K562 (cell line): ENCODE data around the gene LGALS8. TPM values are rescaled to one million over a fixed set of nuclear protein-coding genes. Genes with fewer than 3 reads are reported as not detected.

Source experiments
- ATAC-seq: fragments of 200-7000 bp; cut with Tn5 transposase; 3 replicates; pipeline ENCODE4 v1.9.1; 2020; ENCODE audit warnings: moderate library complexity
- BruUV-seq: library from RNA; stranded (reverse); fragments of 400-500 nt; replicated peaks from 2 replicates; lab custom pipeline; 2021; lab: Mats Ljungman, UMichigan
- CTCF ChIA-PET: fragments of 300-600 bp; formaldehyde crosslinking; extraction: SDS; loops from one replicate; lab custom pipeline; 2021; ENCODE audit warnings: low intra/inter-chr PET ratio; lab: Yijun Ruan, JAX
- POLR2A ChIA-PET: fragments of 300-600, 350-650 bp; sonication (Branson Sonifier 250); formaldehyde crosslinking; extraction: SDS; loops from one replicate; lab custom pipeline; 2021; ENCODE audit warnings: antibody characterized with exemption, inconsistent platforms; lab: Yijun Ruan, JAX
- DNase-seq, 4 experiments: peaks; one replicate each; pipeline versions ENCODE4 v3.0.0 to v3.0.0-alpha.2; 2011 to 2018; ENCODE audit warnings: low spot score in 3 of 4, mixed read lengths in 3 of 4; ENCODE audit errors: extremely low read depth in 1 of 4
- FAIRE-seq: peaks from 2 replicates; lab custom pipeline; 2011; peaks lifted over from hg19 to GRCh38; lab: Jason Lieb, UNC
- H2AFZ ChIP-seq: 2 replicates; pipeline ENCODE4 v1.6.0; 2011; ENCODE audit warnings: low read depth, low read length, control low read depth, inconsistent platforms
- H3K27ac ChIP-seq: fragments of 200-600 bp; 3 replicates; pipeline ENCODE4 v1.8.0; 2011; ENCODE audit warnings: low read depth, mild to moderate bottlenecking, control low read depth, inconsistent platforms, low read length, moderate library complexity, mixed read lengths; ENCODE audit errors: extremely low read depth
- H3K27me3 ChIP-seq, 2 experiments: fragments of 300-600 bp in 1 of 2; 2 replicates in 1 of 2; 3 replicates in 1 of 2; pipeline versions ENCODE4 v1.6.0 to v1.8.0; 2011; ENCODE audit warnings: inconsistent platforms in 2 of 2, low read length in 2 of 2, mild to moderate bottlenecking in 1 of 2, mixed read lengths in 1 of 2, moderate library complexity in 1 of 2; ENCODE audit not compliant: control insufficient read depth in 2 of 2, insufficient read depth in 2 of 2
- H3K36me3 ChIP-seq: fragments of 300-600 bp; 3 replicates; pipeline ENCODE4 v1.8.0; 2011; ENCODE audit warnings: mild to moderate bottlenecking, low read length, inconsistent platforms; ENCODE audit not compliant: control insufficient read depth, insufficient read depth
- H3K4me1 ChIP-seq, 2 experiments: fragments of 200-600 bp in 1 of 2; replicated peaks in 1 of 2; 2 replicates in 1 of 2; 3 replicates in 1 of 2; pipeline versions ENCODE4 v1.5.1 to v1.8.0; 2011; ENCODE audit warnings: inconsistent platforms in 2 of 2, low read length in 2 of 2, mild to moderate bottlenecking in 1 of 2, mixed read lengths in 1 of 2, moderate library complexity in 1 of 2; ENCODE audit not compliant: control insufficient read depth in 2 of 2, insufficient read depth in 2 of 2
- H3K4me2 ChIP-seq: 2 replicates; pipeline ENCODE4 v1.6.1; 2011; ENCODE audit warnings: low read length, control low read depth, inconsistent platforms, mixed read lengths; ENCODE audit not compliant: insufficient read depth
- H3K4me3 ChIP-seq: fragments of 200-600 bp; sonication (generic), shearing (Covaris generic); 2 replicates; pipeline ENCODE4 v1.5.1; 2016; ENCODE audit warnings: control low read depth, inconsistent platforms
- H3K79me2 ChIP-seq: fragments of 200-600 bp; 3 replicates; pipeline ENCODE4 v1.8.0; 2011; ENCODE audit warnings: low read length, inconsistent platforms; ENCODE audit not compliant: control insufficient read depth, insufficient read depth
- H3K9ac ChIP-seq, 2 experiments: 2 replicates each; pipeline versions ENCODE4 v1.6.0 to v1.6.1; 2011; ENCODE audit warnings: low read depth in 2 of 2, low read length in 2 of 2, control low read depth in 1 of 2, inconsistent platforms in 1 of 2, mild to moderate bottlenecking in 1 of 2, mixed read lengths in 1 of 2; ENCODE audit not compliant: insufficient read depth in 1 of 2
- H3K9me1 ChIP-seq: one replicate; pipeline ENCODE4 v1.6.0; 2011; ENCODE audit warnings: inconsistent platforms, mild to moderate bottlenecking, low read length, moderate library complexity; ENCODE audit not compliant: control insufficient read depth, insufficient read depth
- H3K9me3 ChIP-seq: replicated peaks from 2 replicates; pipeline ENCODE4 v1.5.1; 2011; ENCODE audit warnings: low read depth, low read length, inconsistent platforms; ENCODE audit not compliant: control insufficient read depth, insufficient read depth
- H4K20me1 ChIP-seq: replicated peaks from 2 replicates; pipeline ENCODE4 v1.6.1; 2011; ENCODE audit warnings: low read length, inconsistent platforms, mixed read lengths; ENCODE audit not compliant: control insufficient read depth, insufficient read depth
- ESRRB ChIP-seq: fragments of 250-450 bp; sonication (Bioruptor Pico); IDR thresholded peaks from 2 replicates; pipeline ENCODE4 v1.5.0; 2020; ENCODE audit warnings: mild to moderate bottlenecking, moderate library complexity, borderline replicate concordance
- FOXA3 ChIP-seq, 2 experiments: fragments of 450-650 bp in 1 of 2; sonication (generic) in 1 of 2; formaldehyde crosslinking; IDR thresholded peaks in 1 of 2; conservative IDR thresholded peaks in 1 of 2; 2 replicates each; pipeline versions ENCODE4 v1.4.0 to v1.8.0; 2020 to 2022; ENCODE audit warnings: mild to moderate bottlenecking in 2 of 2, missing genetic modification reagents in 1 of 2
- NR1H2 ChIP-seq: sonication (generic); formaldehyde crosslinking; IDR thresholded peaks from 2 replicates; pipeline ENCODE4 v1.4.0; 2020; ENCODE audit warnings: mild to moderate bottlenecking, missing genetic modification reagents
- SPI1 ChIP-seq: IDR thresholded peaks from 2 replicates; pipeline ENCODE4 v1.6.1; 2011; ENCODE audit warnings: low read depth, low read length, control low read depth, borderline replicate concordance
- TRIM24 ChIP-seq, 2 experiments: fragments of 450-650 bp; IDR thresholded peaks; 2 replicates each; pipeline ENCODE4 v1.6.1; 2016
- U2AF2 ChIP-seq: fragments of 200-400 bp; formaldehyde crosslinking; optimal IDR thresholded peaks from 2 replicates; pipeline ENCODE3; 2017; ENCODE audit warnings: low read depth, mild to moderate bottlenecking, low read length
- ZBED1 ChIP-seq: IDR thresholded peaks from 2 replicates; pipeline ENCODE4 v1.6.1; 2014
- ZBTB8A ChIP-seq: fragments of 450-650 bp; IDR thresholded peaks from 2 replicates; pipeline ENCODE4 v1.6.1; 2018; ENCODE audit warnings: mild to moderate bottlenecking, moderate library complexity; ENCODE audit not compliant: partially characterized antibody
- ZNF586 ChIP-seq: fragments of 450-650 bp; formaldehyde crosslinking; conservative IDR thresholded peaks from 2 replicates; pipeline ENCODE4 v1.4.0; 2020; ENCODE audit warnings: mild to moderate bottlenecking, moderate library complexity
- WGBS: fragments of 100-300 bp; shearing (Covaris generic); methylation state at CpG from one replicate; pipeline ENCODE4 v1.1.6; 2016; ENCODE audit warnings: low coverage, mixed read lengths; ENCODE audit not compliant: insufficient coverage; ENCODE audit errors: missing lambda C conversion rate; 5-methylcytosine and 5-hydroxymethylcytosine counted together
- in situ Hi-C: fragments of 300-500 bp; cut with MboI; formaldehyde crosslinking; loops from 4 replicates; pipeline ENCODE4 v1.15.0; 2018; ENCODE audit warnings: inconsistent platforms, mixed read lengths
- intact Hi-C: fragments of 100-400 bp; cut with micrococcal nuclease; formaldehyde crosslinking; loops from 2 replicates; pipeline ENCODE4 v1.14.2; 2022
- polyA plus RNA-seq, 8 experiments: library from polyadenylated mRNA; depleted of rRNA in 4 of 8; stranded (reverse) in 5 of 8; unstranded in 3 of 8; fragments of >200 nt; fragmentation: Nextera tagmentation in 2 of 8; fragmentation: Illumina TruSeq in 1 of 8; extraction: Ambion mirVana in 2 of 8; extraction: Trizol in 1 of 8; gene quantifications; 2 replicates each; pipeline versions ENCODE4 v1.2.1 to v1.2.3, GENCODE V29; 2011 to 2014; ENCODE audit warnings: inconsistent platforms in 1 of 8, missing spikeins in 1 of 8
- total RNA-seq, 7 experiments: library from RNA; depleted of rRNA in 6 of 7; stranded (reverse); fragments of >200 nt in 6 of 7; fragmentation: Illumina TruSeq in 2 of 7; extraction: Trizol in 2 of 7; gene quantifications; 2 replicates each; pipeline versions ENCODE4 v1.2.1 to v1.2.3, GENCODE V29; 2011 to 2021; ENCODE audit warnings: low replicate concordance in 1 of 7
- TF ChIP-seq, protein P1 (sequence below): fragments of 450-650 bp; IDR thresholded peaks from 2 replicates; pipeline ENCODE4 v1.6.1; 2016; ENCODE audit warnings: low read depth, mild to moderate bottlenecking, moderate library complexity
- TF ChIP-seq, protein P2 (sequence below): fragments of 250-450 bp; sonication (Bioruptor Pico); IDR thresholded peaks from 2 replicates; pipeline ENCODE4 v1.4.0; 2020; ENCODE audit warnings: mild to moderate bottlenecking, moderate library complexity

LGALS8 gene
- total and polyA plus RNA-seq, 9 of the 15 experiments (the other 6 are each of a cell fraction or from before 2014, with no cell fraction given), result 57.4 to 87.7 (median 70.3) TPM

DNA sequence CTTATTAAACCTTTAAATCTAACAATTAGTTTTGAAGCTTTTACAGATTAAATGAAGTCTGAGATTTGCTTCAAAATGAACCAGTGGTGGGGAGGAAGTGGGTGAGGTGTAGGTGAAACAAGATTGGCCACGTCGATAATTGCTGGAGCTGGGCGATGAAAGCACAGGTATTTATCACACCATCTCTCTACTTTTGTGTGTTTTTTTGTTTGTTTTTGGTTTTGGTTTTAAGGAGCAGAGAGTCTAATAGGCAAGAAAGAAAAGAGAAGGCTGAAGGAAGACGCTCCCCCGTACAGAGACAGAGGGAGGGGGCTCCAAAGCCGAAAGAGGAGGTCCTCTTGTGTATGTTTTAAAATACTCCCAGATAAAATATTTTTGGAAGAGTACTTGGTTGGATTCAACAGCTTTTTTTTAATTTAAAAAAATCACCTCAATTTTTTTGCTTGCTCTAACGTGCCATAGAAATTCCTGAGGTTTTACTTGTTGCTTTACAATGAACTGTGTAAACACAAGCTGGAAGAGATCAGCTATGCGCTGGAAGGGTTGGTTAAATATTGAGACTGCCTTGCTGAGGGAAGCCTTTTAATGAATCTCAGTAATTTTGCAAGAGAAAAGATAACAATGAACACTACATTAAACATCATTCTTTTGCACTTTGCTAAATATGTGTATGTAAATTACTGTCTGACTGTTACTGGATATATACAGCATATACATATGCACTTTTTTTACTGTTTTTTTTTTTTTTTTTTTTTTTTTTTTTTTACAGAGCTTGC is 6.7 kb upstream of the LGALS8 start:
- Histone ChIP-seq H3K4me2 (no peak overlapping the region), H3K27me3 (no peaks in the 10 kb centered on the region), H3K4me1 (no peaks in the 10 kb centered on the region), H3K4me3 (no peak overlapping the region), H3K9ac (no peak overlapping the region), H3K27ac (no peak overlapping the region), H3K9me3 (no peaks in the 10 kb centered on the region), H3K36me3 (no peaks in the 10 kb centered on the region), H3K79me2 (no peaks in the 10 kb centered on the region), H2AFZ (peak overlapping the region; percentile 35), H4K20me1 (no peaks in the 10 kb centered on the region), H3K9me1 (no peaks in the 10 kb centered on the region)
- no peak for DNase-seq
- CTCF ChIA-PET, result no interaction called here
- intact Hi-C loops (loop anchor here (10.0 kb wide), 1 partner anchor 868 kb away; no protein-coding TSS in a partner anchor), in situ Hi-C loops (no loop called here)
- ATAC-seq, result peak; percentile 26; the same call in 2 of the 3 replicates
- POLR2A ChIA-PET, result interaction anchor here (0.8 to 1.3 kb wide), 3 partner anchors 9 to 27 kb away, joined by 3 to 7 read pairs (median 3); no protein-coding TSS in a partner anchor
- BruUV-seq, result no TSS peak
- 12% methylated on average over 8 of the region's 8 CpGs for WGBS
- TF ChIP-seq TRIM24 (IDR thresholded peaks at IDR 0.05) (no peak), ZBTB8A (no peak), SPI1 (peak; percentile 56; the same call in 1 of the 2 replicates), ZBED1 (no peak), U2AF2 (no peak), ZNF586 (CRISPR knock-in tag) (no peak), FOXA3 (CRISPR knock-in tag; conservative IDR thresholded peaks at IDR 0.05 in 1 of 2, IDR thresholded peaks at IDR 0.05 in 1 of 2) (0 out of 4 replicates have a peak, but pooled peaks of 1 of the 2 experiments have one; percentile 43), NR1H2 (CRISPR knock-in tag) (no peak), ESRRB (no peak)
- TF ChIP-seq, protein P1, sequence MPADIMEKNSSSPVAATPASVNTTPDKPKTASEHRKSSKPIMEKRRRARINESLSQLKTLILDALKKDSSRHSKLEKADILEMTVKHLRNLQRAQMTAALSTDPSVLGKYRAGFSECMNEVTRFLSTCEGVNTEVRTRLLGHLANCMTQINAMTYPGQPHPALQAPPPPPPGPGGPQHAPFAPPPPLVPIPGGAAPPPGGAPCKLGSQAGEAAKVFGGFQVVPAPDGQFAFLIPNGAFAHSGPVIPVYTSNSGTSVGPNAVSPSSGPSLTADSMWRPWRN, result no peak
- TF ChIP-seq, protein P2, sequence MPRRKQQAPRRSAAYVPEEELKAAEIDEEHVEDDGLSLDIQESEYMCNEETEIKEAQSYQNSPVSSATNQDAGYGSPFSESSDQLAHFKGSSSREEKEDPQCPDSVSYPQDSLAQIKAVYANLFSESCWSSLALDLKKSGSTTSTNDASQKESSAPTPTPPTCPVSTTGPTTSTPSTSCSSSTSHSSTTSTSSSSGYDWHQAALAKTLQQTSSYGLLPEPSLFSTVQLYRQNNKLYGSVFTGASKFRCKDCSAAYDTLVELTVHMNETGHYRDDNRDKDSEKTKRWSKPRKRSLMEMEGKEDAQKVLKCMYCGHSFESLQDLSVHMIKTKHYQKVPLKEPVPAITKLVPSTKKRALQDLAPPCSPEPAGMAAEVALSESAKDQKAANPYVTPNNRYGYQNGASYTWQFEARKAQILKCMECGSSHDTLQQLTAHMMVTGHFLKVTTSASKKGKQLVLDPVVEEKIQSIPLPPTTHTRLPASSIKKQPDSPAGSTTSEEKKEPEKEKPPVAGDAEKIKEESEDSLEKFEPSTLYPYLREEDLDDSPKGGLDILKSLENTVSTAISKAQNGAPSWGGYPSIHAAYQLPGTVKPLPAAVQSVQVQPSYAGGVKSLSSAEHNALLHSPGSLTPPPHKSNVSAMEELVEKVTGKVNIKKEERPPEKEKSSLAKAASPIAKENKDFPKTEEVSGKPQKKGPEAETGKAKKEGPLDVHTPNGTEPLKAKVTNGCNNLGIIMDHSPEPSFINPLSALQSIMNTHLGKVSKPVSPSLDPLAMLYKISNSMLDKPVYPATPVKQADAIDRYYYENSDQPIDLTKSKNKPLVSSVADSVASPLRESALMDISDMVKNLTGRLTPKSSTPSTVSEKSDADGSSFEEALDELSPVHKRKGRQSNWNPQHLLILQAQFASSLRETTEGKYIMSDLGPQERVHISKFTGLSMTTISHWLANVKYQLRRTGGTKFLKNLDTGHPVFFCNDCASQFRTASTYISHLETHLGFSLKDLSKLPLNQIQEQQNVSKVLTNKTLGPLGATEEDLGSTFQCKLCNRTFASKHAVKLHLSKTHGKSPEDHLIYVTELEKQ, result no peak
- FAIRE-seq, result no peak
